ENCODE results near the gene ZMIZ1. TPM values are rescaled to one million over a fixed set of nuclear protein-coding genes. Genes with fewer than 3 reads are reported as not detected.

The ZMIZ1 gene
- total RNA-seq, 1 experiment from 2014 or later = 28.4 TPM

- TF ChIP-seq CTCF (IDR thresholded peaks at IDR 0.05 in 2 of 3, conservative IDR thresholded peaks at IDR 0.05 in 1 of 3; ENCODE audit: borderline replicate concordance in 1 of 3, insufficient read depth in 1 of 3, low read depth in 2 of 3, low read length in 2 of 3) (no peak), EGR1 (IDR thresholded peaks at IDR 0.05; ENCODE audit: low read depth) (no peak), ELF1 (IDR thresholded peaks at IDR 0.05; ENCODE audit: borderline replicate concordance, low read depth) (no peak), MAX (IDR thresholded peaks at IDR 0.05) (no peak), JUND (IDR thresholded peaks at IDR 0.05) (no peak), ZFX (IDR thresholded peaks at IDR 0.05) (no peak), ATF3 (IDR thresholded peaks at IDR 0.05) (no peak), TCF7L2 (IDR thresholded peaks at IDR 0.05; ENCODE audit: borderline replicate concordance, extremely low read depth, insufficient read depth, insufficient read length) (no peak), RAD21 (IDR thresholded peaks at IDR 0.05; ENCODE audit: low read depth) (no peak)
These were observed 8.0 kb upstream of the ZMIZ1 start (continued) for GRCh38 chr10:79060641-79061255.

GRCh38 chr10:79061441-79062315 lies 7.1 kb upstream of the ZMIZ1 start:
- ATAC-seq (no peak), DNase-seq (ENCODE audit: low read depth, low spot score) (no peak)
- Histone ChIP-seq H3K9ac (ENCODE audit: low read length) (no peak overlapping the region), H3K9me2 (ENCODE audit: insufficient read depth) (no peaks in the 10 kb centered on the region), H4K20me1 (ENCODE audit: insufficient read depth) (no peaks in the 10 kb centered on the region), H3K4me3 (replicated peaks in 1 of 2; ENCODE audit: low read depth in 1 of 2, low read length in 2 of 2) (no peak overlapping the region), H3K36me3 (ENCODE audit: control insufficient read depth in 1 of 2, insufficient read depth in 2 of 2, low read length in 2 of 2) (no peaks in the 10 kb centered on the region), H3K27ac (ENCODE audit: low read depth, low read length) (no peak overlapping the region), H2AFZ (ENCODE audit: low read depth, low read length, poor library complexity, severe bottlenecking) (no peak overlapping the region), H3K4me2 (ENCODE audit: low read length) (no peak overlapping the region), H3K4me1 (ENCODE audit: control insufficient read depth in 1 of 2, insufficient read depth in 2 of 2, low read length in 2 of 2) (peaks cover 4 to 7% of the 10 kb centered on the region in 2 experiments; a peak in 3 of 4 replicates), H3K79me2 (ENCODE audit: insufficient read depth, low read length) (no peaks in the 10 kb centered on the region), H3K9me3 (ENCODE audit: control insufficient read depth in 1 of 2, insufficient read depth in 1 of 2, low read depth in 1 of 2, low read length in 2 of 2) (no peaks in the 10 kb centered on the region), H3K27me3 (ENCODE audit: insufficient read depth, low read length) (no peaks in the 10 kb centered on the region)
- POLR2A ChIA-PET = no interaction called here
- RAD21 ChIA-PET (ENCODE audit: low non-redundant PET in 1 of 2, low total read pairs in 2 of 2, uncharacterized antibody in 2 of 2, unreplicated experiment in 2 of 2) = no interaction called here
- CTCF ChIA-PET = no interaction called here
- TF ChIP-seq POLR2A (IDR thresholded peaks at IDR 0.05; ENCODE audit: borderline replicate concordance, extremely low read depth, insufficient read depth, insufficient read length) = no peak
- no peak for TF ChIP-seq CEBPB (IDR thresholded peaks at IDR 0.05; ENCODE audit: low read depth)
- TF ChIP-seq CBX3 (IDR thresholded peaks at IDR 0.05; ENCODE audit: low read depth) = no peak
- no peak for TF ChIP-seq RAD21 (IDR thresholded peaks at IDR 0.05; ENCODE audit: low read depth)
- TF ChIP-seq JUND (IDR thresholded peaks at IDR 0.05) = no peak
- no peak for TF ChIP-seq EZH2 (IDR thresholded peaks at IDR 0.05)
- no peak for TF ChIP-seq FOSL1 (IDR thresholded peaks at IDR 0.05; ENCODE audit: low read depth)
- TF ChIP-seq ZBTB33 (IDR thresholded peaks at IDR 0.05; ENCODE audit: extremely low read depth, insufficient replicate concordance, low read length) = no peak
- BruUV-seq (replicated peaks) = no TSS peak
- intact Hi-C loops (cut with micrococcal nuclease) = no loop called here
